Caco-2 (cell line): Measurements from ENCODE around the gene EXOC2. TPM values are rescaled to one million over a fixed set of nuclear protein-coding genes. Genes with fewer than 3 reads are reported as not detected.

ENCODE experiments used
- BruUV-seq: library from RNA; stranded (reverse); fragments of 400-500 nt; replicated peaks from 2 replicates; lab custom pipeline; 2021; lab: Mats Ljungman, UMichigan
- CTCF ChIA-PET: fragments of 300-600 bp; sonication (Branson Sonifier 250); formaldehyde crosslinking; loops from one replicate; lab custom pipeline; 2022; ENCODE audit warnings: antibody characterized with exemption; lab: Charles Lee
- POLR2A ChIA-PET: fragments of 300-600 bp; sonication (Branson Sonifier 250); formaldehyde crosslinking; loops from one replicate; lab custom pipeline; 2022; ENCODE audit warnings: antibody characterized with exemption; lab: Charles Lee
- DNase-seq, 2 experiments: peaks; one replicate each; pipeline versions ENCODE4 v3.0.0 to v3.0.0-alpha.2; 2020 to 2022
- H3K27me3 ChIP-seq: replicated peaks from 2 replicates; pipeline ENCODE4 v1.6.0; 2011; ENCODE audit warnings: low read length; ENCODE audit not compliant: control insufficient read depth, insufficient read depth
- H3K36me3 ChIP-seq: 2 replicates; pipeline ENCODE4 v1.5.1; 2011; ENCODE audit warnings: low read length; ENCODE audit not compliant: control insufficient read depth, insufficient read depth
- H3K4me1 ChIP-seq: fragments of 250-450 bp; sonication (Bioruptor Pico); 2 replicates; pipeline ENCODE4 v1.5.1; 2020; ENCODE audit warnings: mild to moderate bottlenecking
- H3K4me3 ChIP-seq: 2 replicates; pipeline ENCODE4 v1.5.1; 2011; ENCODE audit warnings: low read depth, mild to moderate bottlenecking, control low read depth, low read length
- H3K9me3 ChIP-seq: fragments of 250-450 bp; sonication (Bioruptor Pico); 2 replicates; pipeline ENCODE4 v1.5.1; 2020; ENCODE audit warnings: mild to moderate bottlenecking, moderate library complexity
- H3K27ac Mint-ChIP-seq: one replicate; pipeline ENCODE4 v1.8.0; 2022; ENCODE audit warnings: mixed read lengths; ENCODE audit not compliant: unreplicated experiment
- H3K27me3 Mint-ChIP-seq: one replicate; pipeline ENCODE4 v1.8.0; 2022; ENCODE audit warnings: mixed read lengths; ENCODE audit not compliant: insufficient read depth, unreplicated experiment
- H3K36me3 Mint-ChIP-seq: one replicate; pipeline ENCODE4 v1.8.0; 2022; ENCODE audit warnings: mild to moderate bottlenecking, mixed read lengths; ENCODE audit not compliant: insufficient read depth, unreplicated experiment
- H3K4me1 Mint-ChIP-seq: one replicate; pipeline ENCODE4 v1.8.0; 2022; ENCODE audit warnings: low read depth, mixed read lengths; ENCODE audit not compliant: unreplicated experiment
- H3K4me3 Mint-ChIP-seq: one replicate; pipeline ENCODE4 v1.8.0; 2022; ENCODE audit warnings: mild to moderate bottlenecking, moderate library complexity, mixed read lengths; ENCODE audit not compliant: unreplicated experiment
- H3K9me3 Mint-ChIP-seq: one replicate; pipeline ENCODE4 v1.8.0; 2022; ENCODE audit warnings: mixed read lengths; ENCODE audit not compliant: unreplicated experiment
- CTCF ChIP-seq, 2 experiments: fragments of 200-600 bp in 1 of 2; IDR thresholded peaks; 1 replicate in 1 of 2; 2 replicates in 1 of 2; pipeline versions ENCODE4 v1.5.1 to v1.8.0; 2011 to 2022; ENCODE audit warnings: antibody characterized with exemption in 1 of 2, control low read depth in 1 of 2, inconsistent platforms in 1 of 2, low read depth in 1 of 2, low read length in 1 of 2, mild to moderate bottlenecking in 1 of 2, moderate library complexity in 1 of 2; ENCODE audit not compliant: insufficient read depth in 1 of 2, severe bottlenecking in 1 of 2, unreplicated experiment in 1 of 2
- intact Hi-C: fragments of 100-400 bp; cut with micrococcal nuclease; formaldehyde crosslinking; loops from one replicate; pipeline ENCODE4 v1.10.0; 2022; ENCODE audit not compliant: unreplicated experiment
- total RNA-seq: library from RNA; stranded (reverse); gene quantifications from 2 replicates; pipeline ENCODE4 v1.2.3, GENCODE V29; 2022

The EXOC2 gene
- total RNA-seq, 1 experiment from 2014 or later: 21.4 TPM

- no TSS peak for BruUV-seq
- Histone ChIP-seq H3K4me1 (no peaks in the 10 kb centered on the region), H3K9me3 (no peaks in the 10 kb centered on the region), H3K4me3 (no peak overlapping the region), H3K27me3 (no peaks in the 10 kb centered on the region; the same call in 1 of the 2 replicates), H3K36me3 (no peaks in the 10 kb centered on the region)
- no peaks in the 10 kb centered on the region for H3K4me1 Mint-ChIP-seq
- H3K27ac Mint-ChIP-seq: no peak overlapping the region
- ChIA-PET CTCF (no interaction called here), POLR2A (no interaction called here)
- DNase-seq: no peak
- no peaks in the 10 kb centered on the region for H3K36me3 Mint-ChIP-seq
- H3K27me3 Mint-ChIP-seq: peaks cover 22% of the 10 kb centered on the region
- H3K9me3 Mint-ChIP-seq: no peaks in the 10 kb centered on the region
- no peak for TF ChIP-seq CTCF (IDR thresholded peaks at IDR 0.05; ENCODE audit: insufficient read depth in 1 of 2, low read depth in 1 of 2, low read length in 1 of 2, severe bottlenecking in 1 of 2, unreplicated experiment in 1 of 2)
- intact Hi-C loops: no loop called here
- H3K4me3 Mint-ChIP-seq: no peak overlapping the region
These were observed 248.2 kb downstream of the EXOC2 start for GRCh38 chr6:444653-445275.

GRCh38 chr6:443621-444159, 249.2 kb downstream of the EXOC2 start:
- Mint-ChIP-seq H3K27ac (no peak overlapping the region), H3K4me1 (no peaks in the 10 kb centered on the region), H3K27me3 (peaks cover 28% of the 10 kb centered on the region), H3K4me3 (no peak overlapping the region), H3K9me3 (no peaks in the 10 kb centered on the region), H3K36me3 (no peaks in the 10 kb centered on the region)
- Histone ChIP-seq H3K4me1 (no peaks in the 10 kb centered on the region), H3K36me3 (no peaks in the 10 kb centered on the region), H3K27me3 (no peaks in the 10 kb centered on the region; the same call in 1 of the 2 replicates), H3K4me3 (no peak overlapping the region), H3K9me3 (no peaks in the 10 kb centered on the region)
- BruUV-seq: no TSS peak
- ChIA-PET POLR2A (no interaction called here), CTCF (no interaction called here)
- DNase-seq: no peak
- no peak for TF ChIP-seq CTCF (IDR thresholded peaks at IDR 0.05; ENCODE audit: insufficient read depth in 1 of 2, low read depth in 1 of 2, low read length in 1 of 2, severe bottlenecking in 1 of 2, unreplicated experiment in 1 of 2)
- intact Hi-C loops: no loop called here

DNA sequence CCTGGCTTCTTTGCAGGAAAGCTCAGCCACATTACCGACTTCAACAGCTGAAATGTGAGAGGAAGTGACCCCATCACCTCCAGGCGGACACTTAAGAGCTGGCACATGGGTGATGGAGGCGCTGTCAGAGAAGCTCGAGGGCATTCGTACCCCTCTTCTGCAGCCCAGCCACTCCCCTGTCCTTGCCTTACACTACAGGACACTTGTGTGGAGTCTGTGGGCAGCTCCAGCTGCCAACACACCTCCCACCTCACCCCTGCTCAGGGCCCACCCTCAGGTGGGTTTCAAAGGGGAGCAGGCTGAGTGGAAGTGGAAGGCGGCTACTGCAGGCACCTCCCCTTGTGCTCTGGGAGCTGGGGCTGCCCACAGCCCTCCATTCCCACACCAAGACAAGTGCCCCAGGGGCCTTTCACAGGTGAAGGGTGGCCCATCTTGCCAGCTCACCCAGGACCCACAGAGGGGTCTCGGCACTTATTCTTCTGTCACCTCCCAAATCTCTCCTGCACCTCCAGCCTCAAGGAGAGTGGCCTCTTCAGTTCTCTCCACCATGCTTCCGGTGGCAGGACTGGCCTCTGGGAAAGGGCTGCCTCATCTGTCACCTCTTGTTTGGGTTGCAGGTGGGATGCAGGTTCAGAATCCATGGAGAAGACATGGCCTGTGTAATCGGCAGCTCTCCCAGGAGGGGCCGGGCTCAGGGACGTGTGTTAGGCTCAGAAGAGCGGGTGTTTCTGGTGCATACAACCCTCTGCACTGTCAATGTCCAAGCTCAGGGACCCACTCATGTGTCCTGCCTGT, 251.6 kb downstream of the EXOC2 start:
- peaks cover 30% of the 10 kb centered on the region for H3K27me3 Mint-ChIP-seq
- POLR2A ChIA-PET: no interaction called here

More for the DNA sequence above, 251.6 kb downstream of the EXOC2 start:
- Histone ChIP-seq H3K36me3 (no peaks in the 10 kb centered on the region), H3K9me3 (no peaks in the 10 kb centered on the region), H3K4me1 (no peaks in the 10 kb centered on the region), H3K4me3 (no peak overlapping the region), H3K27me3 (no peaks in the 10 kb centered on the region; the same call in 1 of the 2 replicates)
- Mint-ChIP-seq H3K9me3 (no peaks in the 10 kb centered on the region), H3K4me3 (no peak overlapping the region), H3K36me3 (no peaks in the 10 kb centered on the region), H3K27ac (no peak overlapping the region), H3K4me1 (no peaks in the 10 kb centered on the region)
- no TSS peak for BruUV-seq
- CTCF ChIA-PET: interaction anchor here (0.6 kb wide), 1 partner anchor 211 kb away, joined by 5 read pairs; no protein-coding TSS in a partner anchor
- intact Hi-C loops: no loop called here
- DNase-seq: no peak
- no peak for TF ChIP-seq CTCF (IDR thresholded peaks at IDR 0.05; ENCODE audit: insufficient read depth in 1 of 2, low read depth in 1 of 2, low read length in 1 of 2, severe bottlenecking in 1 of 2, unreplicated experiment in 1 of 2)
